ENCODE data around the gene TLCD3A. TPM values are rescaled to one million over a fixed set of nuclear protein-coding genes. Genes with fewer than 3 reads are reported as not detected.

TLCD3A gene
- total and polyA plus RNA-seq, 10 of the 15 experiments (the other 5 are each of a cell fraction or from before 2014, with no cell fraction given) = 2.9 to 29.7 (median 17.8) TPM

GRCh38 chr17:705863-706262 lies 26.5 kb upstream of the TLCD3A start:
- FAIRE-seq (peak; percentile 18), ATAC-seq (no peak), DNase-seq (ENCODE audit: low read depth, low spot score) (no peak)
- in situ Hi-C loops (cut with MboI) = no loop called here
- POLR2A ChIA-PET = interaction anchor here (1.1 kb wide), 1 partner anchor 9 kb away, joined by 3 read pairs; the partner anchor contains the start of gene VPS53
- no peaks in the 10 kb centered on the region for H3K9me3 ChIP-seq (replicated peaks; ENCODE audit: control insufficient read depth, insufficient read depth, low read length)
- H4K20me1 ChIP-seq (ENCODE audit: control insufficient read depth, insufficient read depth) = no peaks in the 10 kb centered on the region
- no peak overlapping the region for H3K27ac ChIP-seq (ENCODE audit: control insufficient read depth, insufficient read depth)
- no peak overlapping the region for H3K4me3 ChIP-seq
- no peaks in the 10 kb centered on the region for H3K27me3 ChIP-seq (replicated peaks in 1 of 2; ENCODE audit: control insufficient read depth in 2 of 2, insufficient read depth in 2 of 2, low read length in 1 of 2)
- H2AFZ ChIP-seq (ENCODE audit: control insufficient read depth, low read depth, low read length) = no peak overlapping the region
- RAD21 ChIA-PET (ENCODE audit: unreplicated experiment) = no interaction called here
- CTCF ChIA-PET = interaction anchor here (1.4 to 9.6 kb wide), 3 partner anchors 275 to 294 kb away, joined by 4 to 210 read pairs (median 4); a partner anchor contains a TSS
- TF ChIP-seq BCL3 (IDR thresholded peaks at IDR 0.05; ENCODE audit: borderline replicate concordance, insufficient read depth, low read depth, low read length, poor library complexity, severe bottlenecking) = no peak
- TF ChIP-seq ESRRA (IDR thresholded peaks at IDR 0.05; ENCODE audit: low read length) = no peak
- TF ChIP-seq JUNB (IDR thresholded peaks at IDR 0.05) = no peak
- TF ChIP-seq, protein P1, sequence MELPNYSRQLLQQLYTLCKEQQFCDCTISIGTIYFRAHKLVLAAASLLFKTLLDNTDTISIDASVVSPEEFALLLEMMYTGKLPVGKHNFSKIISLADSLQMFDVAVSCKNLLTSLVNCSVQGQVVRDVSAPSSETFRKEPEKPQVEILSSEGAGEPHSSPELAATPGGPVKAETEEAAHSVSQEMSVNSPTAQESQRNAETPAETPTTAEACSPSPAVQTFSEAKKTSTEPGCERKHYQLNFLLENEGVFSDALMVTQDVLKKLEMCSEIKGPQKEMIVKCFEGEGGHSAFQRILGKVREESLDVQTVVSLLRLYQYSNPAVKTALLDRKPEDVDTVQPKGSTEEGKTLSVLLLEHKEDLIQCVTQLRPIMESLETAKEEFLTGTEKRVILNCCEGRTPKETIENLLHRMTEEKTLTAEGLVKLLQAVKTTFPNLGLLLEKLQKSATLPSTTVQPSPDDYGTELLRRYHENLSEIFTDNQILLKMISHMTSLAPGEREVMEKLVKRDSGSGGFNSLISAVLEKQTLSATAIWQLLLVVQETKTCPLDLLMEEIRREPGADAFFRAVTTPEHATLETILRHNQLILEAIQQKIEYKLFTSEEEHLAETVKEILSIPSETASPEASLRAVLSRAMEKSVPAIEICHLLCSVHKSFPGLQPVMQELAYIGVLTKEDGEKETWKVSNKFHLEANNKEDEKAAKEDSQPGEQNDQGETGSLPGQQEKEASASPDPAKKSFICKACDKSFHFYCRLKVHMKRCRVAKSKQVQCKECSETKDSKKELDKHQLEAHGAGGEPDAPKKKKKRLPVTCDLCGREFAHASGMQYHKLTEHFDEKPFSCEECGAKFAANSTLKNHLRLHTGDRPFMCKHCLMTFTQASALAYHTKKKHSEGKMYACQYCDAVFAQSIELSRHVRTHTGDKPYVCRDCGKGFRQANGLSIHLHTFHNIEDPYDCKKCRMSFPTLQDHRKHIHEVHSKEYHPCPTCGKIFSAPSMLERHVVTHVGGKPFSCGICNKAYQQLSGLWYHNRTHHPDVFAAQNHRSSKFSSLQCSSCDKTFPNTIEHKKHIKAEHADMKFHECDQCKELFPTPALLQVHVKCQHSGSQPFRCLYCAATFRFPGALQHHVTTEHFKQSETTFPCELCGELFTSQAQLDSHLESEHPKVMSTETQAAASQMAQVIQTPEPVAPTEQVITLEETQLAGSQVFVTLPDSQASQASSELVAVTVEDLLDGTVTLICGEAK (IDR thresholded peaks at IDR 0.05; ENCODE audit: borderline replicate concordance) = no peak
- no peak for TF ChIP-seq SKIL (IDR thresholded peaks at IDR 0.05; ENCODE audit: low read depth, poor library complexity, severe bottlenecking)
- no peak for TF ChIP-seq EED (IDR thresholded peaks at IDR 0.05; ENCODE audit: low read depth)
- TF ChIP-seq FOXM1 (IDR thresholded peaks at IDR 0.05; ENCODE audit: low read depth, low read length) = no peak
- no peak for TF ChIP-seq BACH1 (IDR thresholded peaks at IDR 0.05; ENCODE audit: borderline replicate concordance)
- TF ChIP-seq ZZZ3 (IDR thresholded peaks at IDR 0.05; ENCODE audit: control insufficient read depth, insufficient read length, low read depth) = no peak
- no peak for TF ChIP-seq MEF2A (IDR thresholded peaks at IDR 0.05; ENCODE audit: insufficient read depth, low read depth, low read length)
- no peak for TF ChIP-seq CBX3 (IDR thresholded peaks at IDR 0.05; ENCODE audit: borderline replicate concordance, low read depth)
- no peak for TF ChIP-seq CHD1 (IDR thresholded peaks at IDR 0.05; ENCODE audit: low read depth, low read length)
- no peak for TF ChIP-seq NBN (IDR thresholded peaks at IDR 0.05)
- peaks cover under 1% of the 10 kb centered on the region for H3K79me2 ChIP-seq (ENCODE audit: control insufficient read depth, insufficient read depth, low read length)
- SMC1A ChIA-PET (ENCODE audit: uncharacterized antibody, unreplicated experiment) = interaction anchor here (0.7 to 2.9 kb wide), 3 partner anchors 10 to 294 kb away, joined by 3 to 12 read pairs (median 3); no protein-coding TSS in a partner anchor
- H3K4me1 ChIP-seq (ENCODE audit: control insufficient read depth, insufficient read depth, low read length) = no peaks in the 10 kb centered on the region
- 86% methylated on average over 6 of the region's 6 CpGs for WGBS (ENCODE audit: insufficient coverage, insufficient replicate concordance, low lambda C conversion rate, missing lambda C conversion rate)
- no peak overlapping the region for H3K9ac ChIP-seq (ENCODE audit: control insufficient read depth, insufficient read depth, low read length)
- peaks cover 4 to 30% of the 10 kb centered on the region in 2 experiments for H3K36me3 ChIP-seq (ENCODE audit: control insufficient read depth in 2 of 2, insufficient read depth in 2 of 2, low read length in 1 of 2)
- no peak overlapping the region for H3K4me2 ChIP-seq (ENCODE audit: control insufficient read depth, insufficient read depth)
- no TSS peak for BruUV-seq (replicated peaks)
- intact Hi-C loops (cut with micrococcal nuclease; ENCODE audit: unreplicated experiment) = no loop called here
